ENCODE measurements around the gene TYRP1. TPM values are rescaled to one million over a fixed set of nuclear protein-coding genes. Genes with fewer than 3 reads are reported as not detected.

The TYRP1 gene
- total RNA-seq, 2 donors from 2014 or later, result not detected

DNA sequence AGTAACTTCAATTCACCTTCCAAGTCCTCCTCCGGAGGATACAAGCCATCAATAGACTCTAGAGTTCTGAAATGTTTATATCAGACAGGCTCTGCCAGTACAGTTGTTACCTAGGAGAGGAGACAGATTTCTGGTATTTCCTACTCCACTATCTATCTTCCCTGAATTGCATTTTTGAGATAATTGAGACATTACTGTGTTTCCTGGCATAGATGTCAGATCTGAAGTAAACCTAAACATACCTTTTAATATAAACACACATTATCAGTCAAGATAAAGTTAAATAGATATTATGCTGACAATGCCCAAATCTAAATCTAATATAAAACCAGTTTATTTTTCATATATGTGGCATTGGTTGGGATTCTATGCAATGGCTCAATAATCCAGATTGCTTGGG lies 8.2 kb upstream of the TYRP1 start:
- ATAC-seq (no peak), DNase-seq (ENCODE audit: low spot score in 2 of 2) (no peak)
- H3K27ac Mint-ChIP-seq, result no peak overlapping the region
- peaks cover 0 to 2% of the 10 kb centered on the region in 2 donors for H3K36me3 Mint-ChIP-seq
- peaks cover 30 to 36% of the 10 kb centered on the region in 2 donors for H3K9me3 Mint-ChIP-seq

- H3K9me3 Mint-ChIP-seq, result peaks cover 16 to 17% of the 10 kb centered on the region in 2 donors
- H3K36me3 Mint-ChIP-seq, result no peaks in the 10 kb centered on the region
- H3K27ac Mint-ChIP-seq, result no peak overlapping the region
- ATAC-seq (no peak), DNase-seq (ENCODE audit: low spot score in 2 of 2) (no peak)
Observed at GRCh38 chr9:12689233-12689632, 4.0 kb upstream of the TYRP1 start.

DNA sequence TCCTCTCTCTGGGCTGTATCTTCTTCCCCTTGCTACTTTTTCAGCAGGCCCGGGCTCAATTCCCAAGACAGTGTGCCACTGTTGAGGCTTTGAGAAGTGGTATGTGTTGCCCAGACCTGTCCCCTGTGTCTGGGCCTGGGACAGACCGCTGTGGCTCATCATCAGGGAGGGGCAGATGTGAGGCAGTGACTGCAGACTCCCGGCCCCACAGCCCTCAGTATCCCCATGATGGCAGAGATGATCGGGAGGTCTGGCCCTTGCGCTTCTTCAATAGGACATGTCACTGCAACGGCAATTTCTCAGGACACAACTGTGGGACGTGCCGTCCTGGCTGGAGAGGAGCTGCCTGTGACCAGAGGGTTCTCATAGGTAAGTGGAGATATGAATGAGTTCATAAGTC lies 828 bp downstream of the TYRP1 start:
- no peak overlapping the region for H3K27ac Mint-ChIP-seq
- ATAC-seq (no peak), DNase-seq (ENCODE audit: low spot score in 2 of 2) (no peak)
- peaks cover 4 to 10% of the 10 kb centered on the region in 2 donors for H3K9me3 Mint-ChIP-seq
- H3K36me3 Mint-ChIP-seq, result no peaks in the 10 kb centered on the region

DNA sequence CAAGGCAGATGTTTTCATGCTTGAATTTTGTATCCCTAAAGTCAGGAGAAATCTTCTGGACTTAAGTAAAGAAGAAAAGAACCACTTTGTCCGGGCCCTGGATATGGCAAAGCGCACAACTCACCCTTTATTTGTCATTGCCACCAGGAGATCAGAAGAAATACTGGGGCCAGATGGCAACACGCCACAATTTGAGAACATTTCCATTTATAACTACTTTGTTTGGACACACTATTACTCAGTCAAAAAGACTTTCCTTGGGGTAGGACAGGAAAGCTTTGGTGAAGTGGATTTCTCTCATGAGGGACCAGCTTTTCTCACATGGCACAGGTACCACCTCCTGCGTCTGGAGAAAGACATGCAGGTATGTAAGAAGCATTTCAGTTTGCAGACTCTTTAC lies 2.3 kb downstream of the TYRP1 start:
- H3K9me3 Mint-ChIP-seq, result peaks cover 3 to 12% of the 10 kb centered on the region in 2 donors
- H3K36me3 Mint-ChIP-seq, result no peaks in the 10 kb centered on the region
- ATAC-seq, result no peak
- H3K27ac Mint-ChIP-seq, result no peak overlapping the region
- no peak for DNase-seq (ENCODE audit: low spot score in 2 of 2)

- ATAC-seq, result no peak
- H3K27ac Mint-ChIP-seq, result no peak overlapping the region
- peaks cover 0 to 6% of the 10 kb centered on the region in 2 donors for H3K36me3 Mint-ChIP-seq
- DNase-seq (ENCODE audit: low spot score in 2 of 2), result no peak
- H3K9me3 Mint-ChIP-seq, result peaks cover 10 to 19% of the 10 kb centered on the region in 2 donors
Observed at GRCh38 chr9:12696931-12697622, 3.9 kb downstream of the TYRP1 start.

DNA sequence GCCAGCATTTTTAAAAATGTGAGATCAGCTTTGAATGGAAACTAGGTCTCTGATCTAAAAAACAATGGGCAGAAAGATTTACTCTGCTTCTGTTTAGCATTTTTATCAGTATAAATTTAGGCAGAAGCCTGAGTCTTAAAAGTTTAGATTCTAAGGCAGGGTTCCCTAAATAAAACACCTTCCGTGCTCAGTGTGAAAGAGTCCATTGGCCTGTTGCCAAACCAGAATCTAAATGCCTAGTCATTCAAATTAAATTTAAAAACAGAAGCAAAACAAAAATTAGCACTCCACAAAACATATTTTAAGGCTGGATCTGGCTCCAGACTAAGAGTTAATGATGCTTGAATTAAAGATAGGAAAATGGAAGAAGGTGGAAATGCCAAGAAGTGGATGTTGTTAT lies 4.5 kb downstream of the TYRP1 start:
- Mint-ChIP-seq H3K27ac (no peak overlapping the region), H3K36me3 (peaks cover 0 to 6% of the 10 kb centered on the region in 2 donors), H3K9me3 (peaks cover 10 to 19% of the 10 kb centered on the region in 2 donors)
- DNase-seq (ENCODE audit: low spot score in 2 of 2) (no peak), ATAC-seq (no peak)

- H3K27ac Mint-ChIP-seq, result no peak overlapping the region
- DNase-seq (ENCODE audit: low spot score in 2 of 2) (no peak), ATAC-seq (no peak)
- peaks cover 10 to 19% of the 10 kb centered on the region in 2 donors for H3K9me3 Mint-ChIP-seq
- H3K36me3 Mint-ChIP-seq, result peaks cover 0 to 6% of the 10 kb centered on the region in 2 donors
Observed at GRCh38 chr9:12698266-12698665, 5.1 kb downstream of the TYRP1 start.

- DNase-seq (ENCODE audit: low spot score in 2 of 2) (no peak), ATAC-seq (no peak)
- peaks cover 0 to 6% of the 10 kb centered on the region in 2 donors for H3K36me3 Mint-ChIP-seq
- peaks cover 10 to 19% of the 10 kb centered on the region in 2 donors for H3K9me3 Mint-ChIP-seq
- no peak overlapping the region for H3K27ac Mint-ChIP-seq
Observed at GRCh38 chr9:12698986-12699385, 5.8 kb downstream of the TYRP1 start.

GRCh38 chr9:12699529-12699928 lies 6.3 kb downstream of the TYRP1 start:
- Mint-ChIP-seq H3K36me3 (peaks cover 0 to 6% of the 10 kb centered on the region in 2 donors), H3K9me3 (peaks cover 10 to 19% of the 10 kb centered on the region in 2 donors), H3K27ac (no peak overlapping the region)
- DNase-seq (ENCODE audit: low spot score in 2 of 2), result no peak
- ATAC-seq, result no peak

- H3K27ac Mint-ChIP-seq, result no peak overlapping the region
- no peak for ATAC-seq
- H3K36me3 Mint-ChIP-seq, result peaks cover 0 to 6% of the 10 kb centered on the region in 2 donors
Observed at GRCh38 chr9:12701126-12701525, 7.9 kb downstream of the TYRP1 start.

DNA sequence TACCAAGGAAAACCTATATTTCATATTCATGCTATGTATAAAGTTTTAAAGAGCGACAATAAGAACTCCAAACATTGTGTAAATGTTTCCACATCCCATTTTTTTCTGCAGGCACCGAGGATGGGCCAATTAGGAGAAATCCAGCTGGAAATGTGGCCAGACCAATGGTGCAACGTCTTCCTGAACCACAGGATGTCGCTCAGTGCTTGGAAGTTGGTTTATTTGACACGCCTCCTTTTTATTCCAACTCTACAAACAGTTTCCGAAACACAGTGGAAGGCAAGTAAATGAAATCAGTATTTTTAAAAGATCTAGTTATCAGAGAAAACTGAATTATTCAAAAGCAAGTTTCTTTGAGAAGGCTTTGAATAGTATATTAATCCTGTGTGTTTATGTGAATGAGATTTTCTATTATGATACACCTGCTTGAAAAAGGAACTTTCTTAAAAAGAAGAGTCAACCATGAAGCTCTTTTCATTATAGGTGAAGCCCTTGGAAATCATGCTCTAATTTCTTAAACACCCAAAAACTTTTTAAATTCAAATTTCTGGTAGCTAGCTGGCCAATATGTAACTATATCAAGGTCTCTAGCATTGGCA lies 9.1 kb downstream of the TYRP1 start:
- H3K36me3 Mint-ChIP-seq, result peaks cover 0 to 6% of the 10 kb centered on the region in 2 donors
- peaks cover 11 to 18% of the 10 kb centered on the region in 2 donors for H3K9me3 Mint-ChIP-seq
- no peak overlapping the region for H3K27ac Mint-ChIP-seq
- DNase-seq (ENCODE audit: low spot score in 2 of 2) (no peak), ATAC-seq (no peak)

More at GRCh38 chr9:12701126-12701525, 7.9 kb downstream of the TYRP1 start:
- DNase-seq (ENCODE audit: low spot score in 2 of 2), result no peak
- peaks cover 10 to 17% of the 10 kb centered on the region in 2 donors for H3K9me3 Mint-ChIP-seq

DNA sequence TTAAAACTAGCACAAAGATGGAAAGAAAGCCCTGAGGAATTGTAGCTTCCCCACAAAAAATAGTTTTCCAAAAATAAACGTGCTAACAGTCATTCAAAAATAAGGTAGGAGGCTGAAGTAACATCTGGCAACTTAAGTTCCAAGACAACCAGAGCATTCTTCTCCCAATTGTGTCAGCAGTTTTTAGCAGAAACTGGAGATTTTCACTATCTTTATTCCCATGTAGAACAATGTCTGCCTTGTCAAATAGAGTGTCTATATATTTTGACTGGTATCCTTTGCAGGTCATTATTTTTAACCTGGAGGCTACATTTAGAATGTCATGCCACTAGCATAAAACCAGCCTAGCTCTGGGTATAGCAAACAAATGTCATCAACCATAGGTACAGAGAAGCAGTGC lies 10.8 kb downstream of the TYRP1 start:
- Mint-ChIP-seq H3K9me3 (peaks cover 13 to 20% of the 10 kb centered on the region in 2 donors), H3K27ac (no peak overlapping the region), H3K36me3 (peaks cover 0 to 6% of the 10 kb centered on the region in 2 donors)
- ATAC-seq, result no peak
- no peak for DNase-seq (ENCODE audit: low spot score in 2 of 2)

DNA sequence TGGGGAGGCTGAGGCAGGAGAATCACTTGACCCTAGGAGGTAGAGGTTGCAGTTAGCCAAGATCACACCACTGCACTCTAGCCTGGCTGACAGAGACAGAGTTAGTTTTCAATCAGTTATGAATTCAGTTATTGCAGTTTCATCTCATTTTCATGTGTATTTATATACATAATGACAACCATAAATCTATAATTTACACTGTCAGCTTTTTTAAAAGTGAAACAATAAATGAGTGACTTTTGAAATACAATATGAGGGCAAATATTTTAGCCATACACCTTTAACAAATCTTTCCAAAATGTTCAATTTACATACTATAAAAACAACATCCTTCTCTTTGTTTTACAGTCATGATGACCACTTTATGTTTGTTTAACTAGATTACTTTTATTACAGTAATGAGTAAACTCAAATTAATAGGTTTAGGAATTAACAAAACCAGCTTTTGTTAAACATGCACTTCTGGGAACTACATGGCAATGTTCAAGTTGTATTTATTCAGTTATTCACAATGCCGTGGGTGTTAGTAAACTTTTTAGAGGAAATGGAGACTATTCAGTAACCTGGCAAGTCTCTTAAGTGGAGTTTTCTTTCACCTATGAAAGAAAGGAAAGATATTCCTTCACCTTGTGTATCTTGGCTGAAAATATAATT lies 12.7 kb downstream of the TYRP1 start:
- ATAC-seq, result no peak
- H3K36me3 Mint-ChIP-seq, result peaks cover 0 to 6% of the 10 kb centered on the region in 2 donors
- DNase-seq (ENCODE audit: low spot score in 2 of 2), result no peak
- peaks cover 11 to 12% of the 10 kb centered on the region in 2 donors for H3K9me3 Mint-ChIP-seq
- no peak overlapping the region for H3K27ac Mint-ChIP-seq

GRCh38 chr9:12708562-12709298 lies 15.5 kb downstream of the TYRP1 start:
- Mint-ChIP-seq H3K27ac (no peak overlapping the region), H3K9me3 (peaks cover 5 to 7% of the 10 kb centered on the region in 2 donors), H3K36me3 (no peaks in the 10 kb centered on the region)
- DNase-seq (ENCODE audit: low spot score in 2 of 2) (no peak), ATAC-seq (no peak)

GRCh38 chr9:12712532-12712931 lies 19.3 kb downstream of the TYRP1 start:
- Mint-ChIP-seq H3K9me3 (peaks cover 8% of the 10 kb centered on the region in 2 donors), H3K27ac (no peak overlapping the region), H3K36me3 (no peaks in the 10 kb centered on the region)
- DNase-seq (ENCODE audit: low spot score in 2 of 2) (no peak), ATAC-seq (no peak)

DNA sequence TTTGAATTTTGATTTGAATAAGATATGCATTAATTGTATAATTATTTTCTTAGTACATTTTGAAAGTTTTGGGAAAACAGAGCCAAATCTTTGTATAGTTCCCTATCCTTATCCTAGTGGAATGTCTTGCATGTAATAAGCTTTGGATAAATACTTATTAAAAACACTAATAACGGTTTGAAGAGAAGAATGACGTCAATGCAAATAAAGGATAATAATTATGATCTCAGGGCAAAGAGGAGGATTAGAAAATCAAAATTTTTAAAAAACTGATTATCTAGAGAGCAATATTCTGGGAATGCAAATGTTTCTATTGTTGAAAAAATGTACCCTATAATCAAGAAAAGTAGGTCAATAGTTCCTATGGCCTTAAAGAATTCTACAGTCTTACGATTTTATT lies 22.1 kb downstream of the TYRP1 start:
- no peak overlapping the region for H3K27ac Mint-ChIP-seq
- ATAC-seq (no peak), DNase-seq (ENCODE audit: low spot score in 2 of 2) (no peak)
- no peaks in the 10 kb centered on the region for H3K36me3 Mint-ChIP-seq
- H3K9me3 Mint-ChIP-seq, result peaks cover 17 to 19% of the 10 kb centered on the region in 2 donors
